Natural killer cell (primary cell): ENCODE results near the gene CLK2. TPM values are rescaled to one million over a fixed set of nuclear protein-coding genes. Genes with fewer than 3 reads are reported as not detected.

Experiments used
- ATAC-seq, 3 donors: fragments of 150-1000 bp in 2 of 3; fragments of 200-7000 bp in 1 of 3; cut with Tn5 transposase; 1 replicate in 1 of 3; 2 replicates in 2 of 3; pipeline ENCODE4 v1.10.0; 2021; ENCODE audit warnings: mild to moderate bottlenecking in 2 of 3, moderate library complexity in 2 of 3
- DNase-seq, 2 donors: peaks; one replicate each; pipeline versions ENCODE4 v3.0.0 to v3.0.0-alpha.2; 2013 to 2021; ENCODE audit warnings: mixed read lengths in 1 of 2
- H3K27ac ChIP-seq: one replicate; pipeline ENCODE4 v1.5.1; 2013; ENCODE audit warnings: mild to moderate bottlenecking, low read length
- H3K27me3 ChIP-seq: one replicate; pipeline ENCODE4 v1.6.1; 2013; ENCODE audit warnings: low read length; ENCODE audit not compliant: control insufficient read depth, insufficient read depth
- H3K36me3 ChIP-seq: one replicate; pipeline ENCODE4 v1.6.1; 2013; ENCODE audit warnings: low read length; ENCODE audit not compliant: control insufficient read depth, insufficient read depth
- H3K4me1 ChIP-seq: one replicate; pipeline ENCODE4 v1.6.1; 2013; ENCODE audit warnings: low read length; ENCODE audit not compliant: control insufficient read depth, insufficient read depth
- H3K4me3 ChIP-seq: one replicate; pipeline ENCODE4 v1.5.1; 2013; ENCODE audit warnings: low read length
- H3K9me3 ChIP-seq: one replicate; pipeline ENCODE4 v1.6.1; 2013; ENCODE audit warnings: low read length; ENCODE audit not compliant: control insufficient read depth, insufficient read depth
- H3K27ac Mint-ChIP-seq, 2 donors: one replicate each; pipeline ENCODE4 v1.8.0; 2022; ENCODE audit warnings: mild to moderate bottlenecking in 2 of 2, mixed read lengths in 2 of 2, moderate library complexity in 1 of 2
- H3K27me3 Mint-ChIP-seq, 2 donors: one replicate each; pipeline ENCODE4 v1.8.0; 2022; ENCODE audit warnings: low read depth in 2 of 2, mixed read lengths in 2 of 2
- H3K36me3 Mint-ChIP-seq: one replicate; pipeline ENCODE4 v1.8.0; 2022; ENCODE audit warnings: mixed read lengths
- H3K4me1 Mint-ChIP-seq, 2 donors: one replicate each; pipeline ENCODE4 v1.8.0; 2022; ENCODE audit warnings: mixed read lengths in 2 of 2
- H3K4me3 Mint-ChIP-seq: one replicate; pipeline ENCODE4 v1.8.0; 2022; ENCODE audit warnings: mild to moderate bottlenecking, moderate library complexity, mixed read lengths
- H3K9me3 Mint-ChIP-seq, 2 donors: one replicate each; pipeline ENCODE4 v1.8.0; 2022; ENCODE audit warnings: mixed read lengths in 2 of 2
- WGBS: methylation state at CpG from one replicate; pipeline ENCODE4 v1.1.7; 2013; ENCODE audit warnings: missing lambda C conversion rate; ENCODE audit not compliant: insufficient coverage; 5-methylcytosine and 5-hydroxymethylcytosine counted together
- intact Hi-C: fragments of 100-400 bp; cut with micrococcal nuclease; formaldehyde crosslinking; loops from one replicate; pipeline ENCODE4 v1.14.2; 2022
- total RNA-seq, 4 donors: library from RNA; stranded (reverse); fragments of 120-200 nt in 1 of 4; gene quantifications; one replicate each; pipeline versions ENCODE4 v1.2.3 to v1.2.4, GENCODE V29; 2013 to 2022
- TF ChIP-seq, protein P1 (sequence below): fragments of 200-600 bp; IDR thresholded peaks from one replicate; pipeline ENCODE4 v1.8.0; 2022; ENCODE audit warnings: antibody characterized with exemption

CLK2 gene
- total RNA-seq, 3 donors from 2014 or later (not counting 1 experiment from before 2014, with no cell fraction given), result 70.4 to 97.5 (median 84.4) TPM

DNA sequence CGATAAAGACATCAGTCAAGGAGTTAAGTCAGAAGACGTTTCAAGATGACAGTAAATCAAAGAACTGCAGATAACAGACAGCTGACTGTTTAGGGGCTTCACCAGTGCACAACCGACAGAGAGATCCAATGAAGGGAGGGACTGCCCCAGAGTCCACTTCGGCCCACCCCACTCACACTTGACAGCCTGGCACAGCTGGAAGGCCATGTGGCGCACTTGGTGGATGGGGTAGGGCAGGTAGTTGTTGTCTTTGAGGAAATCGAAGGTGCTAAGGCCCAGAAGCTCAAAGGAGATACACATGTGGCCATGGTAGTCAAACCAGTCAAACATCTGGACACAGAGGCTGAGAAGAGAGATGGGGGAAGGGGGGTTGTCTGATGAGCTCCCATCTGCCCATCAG is 6.8 kb downstream of the CLK2 start:
- ATAC-seq, result no peak
- Mint-ChIP-seq H3K27me3 (no peaks in the 10 kb centered on the region), H3K36me3 (peaks cover 22% of the 10 kb centered on the region), H3K4me1 (peaks cover 23 to 24% of the 10 kb centered on the region in 2 donors), H3K27ac (no peak overlapping the region), H3K4me3 (no peak overlapping the region), H3K9me3 (no peaks in the 10 kb centered on the region)
- intact Hi-C loops, result no loop called here
- Histone ChIP-seq H3K27me3 (no peaks in the 10 kb centered on the region), H3K9me3 (no peaks in the 10 kb centered on the region), H3K36me3 (peaks cover 68% of the 10 kb centered on the region), H3K4me3 (no peak overlapping the region), H3K4me1 (peaks cover 10% of the 10 kb centered on the region), H3K27ac (no peak overlapping the region)
- TF ChIP-seq, protein P1, sequence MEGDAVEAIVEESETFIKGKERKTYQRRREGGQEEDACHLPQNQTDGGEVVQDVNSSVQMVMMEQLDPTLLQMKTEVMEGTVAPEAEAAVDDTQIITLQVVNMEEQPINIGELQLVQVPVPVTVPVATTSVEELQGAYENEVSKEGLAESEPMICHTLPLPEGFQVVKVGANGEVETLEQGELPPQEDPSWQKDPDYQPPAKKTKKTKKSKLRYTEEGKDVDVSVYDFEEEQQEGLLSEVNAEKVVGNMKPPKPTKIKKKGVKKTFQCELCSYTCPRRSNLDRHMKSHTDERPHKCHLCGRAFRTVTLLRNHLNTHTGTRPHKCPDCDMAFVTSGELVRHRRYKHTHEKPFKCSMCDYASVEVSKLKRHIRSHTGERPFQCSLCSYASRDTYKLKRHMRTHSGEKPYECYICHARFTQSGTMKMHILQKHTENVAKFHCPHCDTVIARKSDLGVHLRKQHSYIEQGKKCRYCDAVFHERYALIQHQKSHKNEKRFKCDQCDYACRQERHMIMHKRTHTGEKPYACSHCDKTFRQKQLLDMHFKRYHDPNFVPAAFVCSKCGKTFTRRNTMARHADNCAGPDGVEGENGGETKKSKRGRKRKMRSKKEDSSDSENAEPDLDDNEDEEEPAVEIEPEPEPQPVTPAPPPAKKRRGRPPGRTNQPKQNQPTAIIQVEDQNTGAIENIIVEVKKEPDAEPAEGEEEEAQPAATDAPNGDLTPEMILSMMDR, result no peak
- no peak for DNase-seq
- WGBS, result 92% methylated on average over 6 of the region's 6 CpGs

DNA sequence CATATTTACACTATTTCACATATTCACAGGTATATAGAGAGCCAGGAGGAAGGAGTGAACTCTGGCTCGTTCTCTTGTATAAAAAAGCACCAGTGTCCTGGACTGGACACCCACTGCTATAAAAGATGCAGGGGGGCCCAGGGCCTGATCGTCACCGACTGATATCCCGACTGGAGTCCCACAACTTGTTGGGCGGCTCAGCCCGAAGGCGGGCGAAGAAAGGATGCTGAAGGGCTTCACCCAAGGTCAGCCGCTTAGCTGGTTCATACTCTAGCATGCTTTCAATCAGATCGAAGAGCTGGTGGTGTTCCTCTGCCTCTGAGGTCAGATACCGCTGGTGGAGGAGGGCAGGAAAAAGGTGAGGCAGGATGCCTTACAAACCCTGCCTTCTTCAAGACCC is 10.2 kb downstream of the CLK2 start:
- WGBS, result 96% methylated on average over 11 of the region's 11 CpGs
- peaks cover 51% of the 10 kb centered on the region for H3K36me3 ChIP-seq

DNA sequence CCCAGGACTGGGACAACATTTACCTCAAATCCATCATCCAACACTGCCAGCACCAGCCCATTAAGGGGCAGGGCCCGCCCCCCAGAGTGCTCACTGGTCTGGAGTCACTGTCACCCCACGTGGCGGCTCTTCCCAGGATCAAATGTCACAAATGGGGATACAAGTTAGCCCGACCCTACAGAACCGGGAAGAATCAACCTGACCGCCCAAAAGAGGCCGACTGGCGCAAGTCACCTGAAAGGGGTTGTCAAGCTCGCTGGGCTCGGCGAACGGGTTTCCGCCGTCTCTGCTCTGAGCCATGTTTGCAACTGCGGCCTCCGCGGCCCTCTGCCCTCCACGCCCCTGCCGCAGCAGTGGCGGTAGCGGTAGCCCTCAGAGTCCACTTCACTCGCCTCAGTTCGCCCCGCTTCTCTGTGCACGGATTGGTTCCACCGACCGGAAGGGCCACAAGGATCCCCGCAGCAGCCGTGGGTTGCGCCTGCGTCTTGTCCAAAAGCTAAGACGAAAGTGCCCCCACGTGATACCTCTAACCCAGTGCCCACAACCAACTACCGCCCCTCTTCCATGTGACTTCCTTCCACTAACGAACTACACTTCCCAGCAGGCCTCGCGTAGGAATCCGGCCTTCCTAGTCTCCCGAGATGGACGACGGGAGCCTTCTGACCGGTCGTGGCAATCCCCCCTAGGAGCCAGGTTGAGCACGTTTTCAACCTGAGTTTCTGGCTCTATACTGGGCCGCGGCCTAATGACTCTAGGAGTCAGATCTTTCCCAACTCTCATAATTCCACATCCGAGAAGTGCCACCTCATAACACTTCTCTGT is 11.2 kb downstream of the CLK2 start, which contains the start of gene SCAMP3:
SCAMP3 (minus strand) TSS at position 509 of the 822 bp plus-strand sequence; CDS start at position 300, 209 bp downstream.
- Histone ChIP-seq H3K9me3 (no peaks in the 10 kb centered on the region), H3K36me3 (peaks cover 48% of the 10 kb centered on the region), H3K27ac (peak within 1 kb of the TSS; percentile 64), H3K4me1 (peaks cover 20% of the 10 kb centered on the region), H3K27me3 (no peaks in the 10 kb centered on the region), H3K4me3 (peak within 1 kb of the TSS; percentile 84)
- DNase-seq, result peak; percentile 78 to 94
- Mint-ChIP-seq H3K9me3 (no peaks in the 10 kb centered on the region), H3K36me3 (peaks cover 13% of the 10 kb centered on the region), H3K27ac (peak within 1 kb of the TSS; percentile 91 to 98), H3K4me1 (peaks cover 32 to 34% of the 10 kb centered on the region in 2 donors), H3K4me3 (peak within 1 kb of the TSS; percentile 99), H3K27me3 (no peaks in the 10 kb centered on the region)
- TF ChIP-seq, protein P1, result no peak
- intact Hi-C loops, result loop anchor here (1.0 kb wide), 1 partner anchor 46 kb away; the partner anchor contains the start of gene FDPS
- under 1% methylated on average over 47 of the region's 47 CpGs for WGBS
- peak; percentile 96 to 99 (median 99) for ATAC-seq

More for the DNA sequence above, 10.2 kb downstream of the CLK2 start:
- H3K9me3 Mint-ChIP-seq, result no peaks in the 10 kb centered on the region
- H3K27me3 Mint-ChIP-seq, result no peaks in the 10 kb centered on the region
- peaks cover 28 to 34% of the 10 kb centered on the region in 2 donors for H3K4me1 Mint-ChIP-seq
- H3K4me1 ChIP-seq, result peaks cover 20% of the 10 kb centered on the region
- no peaks in the 10 kb centered on the region for H3K27me3 ChIP-seq
- H3K4me3 Mint-ChIP-seq, result peak overlapping the region; percentile 25
- H3K9me3 ChIP-seq, result no peaks in the 10 kb centered on the region
- H3K36me3 Mint-ChIP-seq, result peaks cover 16% of the 10 kb centered on the region
- H3K27ac Mint-ChIP-seq, result peak overlapping the region; percentile 91 to 98
- TF ChIP-seq, protein P1, result no peak
- H3K4me3 ChIP-seq, result no peak overlapping the region
- ATAC-seq (no peak), DNase-seq (no peak)
- intact Hi-C loops, result no loop called here
- H3K27ac ChIP-seq, result no peak overlapping the region
